Measurements from ENCODE around the gene SLC1A3.

SLC1A3 gene

DNA sequence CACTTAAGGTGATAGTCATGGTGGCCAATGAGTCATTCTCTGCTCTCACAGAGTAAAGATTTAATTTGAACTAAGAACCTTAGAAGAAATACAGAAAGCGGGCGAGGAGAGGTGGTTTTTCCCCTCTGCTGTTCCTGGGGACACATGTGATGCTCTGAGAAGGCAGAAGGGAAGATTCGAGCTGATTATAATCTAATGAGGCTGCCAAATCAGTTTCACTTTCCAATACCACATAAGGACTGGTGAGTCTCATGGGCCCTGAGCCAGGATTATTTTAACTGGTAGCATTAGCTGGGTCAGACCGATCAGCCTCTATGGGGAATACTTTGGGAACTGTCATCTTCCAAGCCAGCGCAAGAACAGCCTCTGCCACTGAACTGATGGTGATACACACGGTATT is 116.5 kb downstream of the SLC1A3 start:
- peak; percentile 12 for DNase-seq

DNA sequence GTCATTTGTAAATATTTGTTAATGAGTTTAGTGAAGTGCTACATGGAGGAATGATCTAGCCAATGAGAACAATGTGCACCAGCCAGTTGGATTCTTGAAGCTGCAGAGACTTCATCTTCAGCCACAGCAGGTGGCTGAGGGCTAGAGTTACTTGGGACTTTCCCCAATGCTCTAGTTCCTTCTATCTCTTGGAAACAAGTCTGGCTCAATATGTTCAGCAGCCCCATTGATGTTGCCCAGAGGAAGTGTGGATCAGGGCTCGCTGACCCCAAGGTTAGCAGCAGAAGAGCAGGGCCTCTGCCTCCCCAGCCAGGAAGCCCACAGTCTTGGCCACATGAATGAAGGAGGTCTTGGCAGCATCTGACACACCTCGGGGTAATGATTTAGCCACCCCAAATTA is 117.5 kb downstream of the SLC1A3 start:
- no peak for DNase-seq

DNA sequence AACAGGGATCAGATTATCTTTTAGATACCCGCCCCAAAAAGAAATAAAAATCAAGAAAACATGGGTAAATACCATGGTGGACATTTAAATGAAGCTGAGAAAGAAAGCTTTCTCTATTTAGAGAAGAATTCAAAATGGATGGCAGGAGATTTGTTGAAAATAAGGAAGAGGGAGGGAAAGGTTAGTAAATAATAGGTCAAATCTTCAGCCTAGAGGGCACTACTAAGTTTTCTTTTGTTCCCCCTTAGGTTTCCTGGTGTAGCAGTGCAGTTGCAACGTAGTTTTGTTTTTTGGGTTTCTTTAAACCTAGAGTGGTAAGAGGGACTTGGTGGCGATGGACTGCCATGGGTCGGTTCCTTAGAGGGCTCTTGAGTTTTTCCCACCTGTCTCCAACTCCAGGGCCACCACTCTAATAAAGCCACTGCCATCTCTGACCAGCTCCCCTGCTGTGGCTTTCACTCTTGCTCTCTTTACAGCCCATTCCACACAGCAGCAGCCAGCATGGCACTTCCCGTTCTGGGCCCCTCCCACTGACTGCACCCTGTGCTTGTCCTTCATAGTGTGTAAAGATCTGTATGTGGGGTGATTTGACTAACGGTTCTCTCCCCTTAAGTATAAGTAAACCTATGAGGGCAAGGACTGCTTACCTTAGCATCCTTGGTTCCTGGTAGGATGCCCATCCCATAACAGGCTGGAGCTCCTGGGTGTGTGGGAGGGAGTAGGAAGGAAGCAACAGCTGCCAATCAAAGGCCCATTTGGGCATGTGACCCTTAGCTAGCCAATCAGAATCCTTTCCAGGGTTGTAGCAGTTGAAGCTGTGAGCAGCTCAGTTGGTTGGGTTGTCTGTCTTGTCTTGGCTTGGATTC is 118.3 kb downstream of the SLC1A3 start:
- DNase-seq: peak; percentile 48

DNA sequence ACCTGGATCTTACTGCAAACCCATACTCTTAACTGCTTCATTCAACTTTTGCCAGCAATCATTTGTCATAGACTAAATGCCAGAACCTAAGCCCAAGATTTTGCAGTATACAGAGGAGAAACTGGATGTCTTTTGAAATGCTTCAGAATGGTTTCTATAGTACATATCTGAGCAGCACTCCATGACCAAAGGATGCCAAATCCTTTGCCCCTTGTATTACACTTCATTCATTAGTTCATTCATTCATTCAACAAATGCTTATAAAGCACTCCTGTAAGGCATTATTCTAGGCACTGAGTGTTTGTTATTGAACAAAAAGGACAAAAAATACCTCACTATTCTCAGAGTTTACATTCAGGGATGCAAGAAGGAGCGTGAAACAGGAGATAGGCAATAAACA is 119.9 kb downstream of the SLC1A3 start:
- no peak for DNase-seq

DNA sequence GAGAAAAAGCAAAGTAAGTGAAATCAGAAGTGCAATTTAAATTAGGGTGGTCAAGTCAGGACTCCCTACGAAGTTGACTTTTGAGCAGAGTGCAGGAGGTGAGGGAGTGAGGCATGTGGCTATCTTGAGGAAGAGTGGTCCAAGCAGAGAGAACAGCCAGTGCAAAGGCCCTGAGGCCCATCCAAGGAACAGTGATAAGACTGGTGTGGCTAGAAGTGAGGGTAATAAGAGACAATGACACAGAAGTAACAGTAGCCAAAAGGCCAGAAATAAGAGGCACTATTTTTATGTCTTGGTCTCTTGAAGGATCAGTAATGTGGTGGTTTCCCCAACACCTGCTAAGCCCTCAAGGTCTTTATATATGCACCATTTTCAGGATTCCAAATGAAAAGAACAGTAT is 120.4 kb downstream of the SLC1A3 start:
- no peak for DNase-seq

DNA sequence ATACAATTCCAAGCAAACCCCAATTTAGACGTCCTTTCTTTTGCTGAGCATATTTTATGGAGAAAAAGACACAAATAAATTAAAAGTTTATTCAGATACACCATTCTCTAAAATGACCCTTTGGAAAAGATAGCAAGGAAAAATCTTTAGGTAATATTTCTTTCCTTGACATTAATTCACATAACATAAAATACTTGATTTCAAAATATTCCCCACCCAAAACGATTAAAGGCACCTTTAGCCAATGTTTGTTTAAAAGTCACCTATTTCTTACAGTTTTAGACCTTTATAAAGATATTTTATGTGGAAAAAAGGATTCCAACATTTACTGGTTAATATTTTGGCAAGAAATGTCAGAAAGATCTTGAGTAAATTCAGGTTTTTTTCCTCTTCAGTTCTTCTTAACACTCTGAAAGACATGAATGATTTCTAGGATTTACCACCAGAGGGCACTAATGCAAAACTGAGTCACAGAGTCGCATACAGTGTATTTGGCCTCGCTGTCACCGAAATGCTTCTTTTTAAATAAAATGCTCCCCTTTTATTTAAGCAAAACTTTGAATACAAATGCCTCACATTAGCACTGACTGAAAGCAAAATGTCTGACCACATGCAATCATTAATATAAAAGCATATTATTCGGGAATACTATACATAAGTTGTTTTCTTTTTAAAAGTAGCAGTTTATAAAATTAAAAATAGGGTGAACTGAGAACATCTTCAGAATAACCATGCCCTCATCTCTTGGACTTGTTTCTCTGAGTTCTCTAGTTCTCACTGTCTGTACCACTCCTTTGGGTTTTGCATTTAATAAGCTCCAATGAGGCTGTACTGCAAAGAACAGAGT is 122.5 kb downstream of the SLC1A3 start:
- DNase-seq: no peak

DNA sequence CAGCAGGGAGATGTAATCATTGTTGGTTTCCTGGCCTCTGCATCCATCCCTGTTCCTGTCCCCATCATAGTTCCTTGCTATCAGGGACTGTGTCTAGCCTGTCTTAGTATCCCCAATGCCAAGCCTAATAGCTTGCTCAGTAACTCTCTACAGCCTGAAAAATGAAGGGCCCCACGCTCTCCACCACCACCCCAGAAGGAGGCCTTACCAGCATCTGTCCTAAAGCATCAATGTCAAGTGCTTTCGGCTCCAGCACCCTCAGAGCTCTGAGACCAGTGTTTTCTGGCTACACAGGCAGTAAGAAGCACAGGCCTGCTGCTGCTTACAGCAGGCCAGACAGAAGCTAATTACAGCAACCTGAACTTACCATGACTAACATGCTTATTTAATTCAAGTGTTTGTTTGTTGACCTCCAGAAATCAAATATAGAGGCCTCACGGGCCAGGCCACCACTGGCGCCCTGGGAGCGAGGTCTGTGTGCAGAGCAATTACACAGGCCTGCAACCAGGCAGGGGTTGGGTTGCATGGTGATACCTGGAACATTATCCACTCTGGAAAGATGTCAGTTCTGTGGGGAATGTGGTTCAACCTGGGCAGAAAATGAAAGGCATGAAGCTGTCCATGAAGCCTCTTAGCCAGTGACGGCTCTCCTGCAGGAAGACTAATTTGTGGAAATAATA is 124.3 kb downstream of the SLC1A3 start:
- DNase-seq: no peak

DNA sequence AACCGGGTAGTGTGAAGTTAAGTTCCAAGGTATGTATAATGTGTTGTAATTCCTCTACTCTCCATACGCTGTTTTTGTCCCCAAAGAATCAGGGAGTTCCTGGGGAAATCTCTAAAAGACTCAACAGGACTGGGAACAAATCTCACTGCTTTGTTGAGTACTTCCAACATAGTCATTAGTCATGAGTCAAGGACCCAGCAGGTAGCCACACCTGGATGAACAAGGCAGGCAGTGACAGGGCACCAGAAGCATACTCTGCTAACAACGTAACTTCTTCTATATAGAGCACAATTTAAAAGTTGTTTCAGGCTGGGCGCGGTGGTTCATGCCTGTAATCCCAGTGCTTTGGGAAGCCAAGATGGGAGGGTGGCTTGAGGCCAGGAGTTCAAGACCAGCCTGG is 126.8 kb downstream of the SLC1A3 start:
- DNase-seq: no peak

DNA sequence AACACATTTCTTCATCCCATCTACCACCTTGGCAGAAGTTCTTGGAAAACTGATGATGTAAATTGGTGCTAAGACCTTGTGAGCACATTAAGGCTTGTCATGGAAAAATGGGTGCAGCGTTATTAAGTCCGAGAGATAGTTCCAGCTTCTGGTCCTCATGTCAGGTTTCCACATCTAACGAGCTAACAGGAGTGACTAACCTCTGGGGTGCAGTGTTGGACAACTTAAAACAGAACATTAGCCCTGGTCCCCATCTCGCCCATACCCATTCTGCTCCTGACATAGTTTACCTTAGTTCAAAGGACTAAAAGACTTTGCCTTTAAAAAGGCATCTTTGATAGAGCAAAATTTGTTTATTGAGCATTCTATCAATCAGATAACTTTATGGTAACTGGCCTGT is 128.0 kb downstream of the SLC1A3 start:
- DNase-seq: no peak

DNA sequence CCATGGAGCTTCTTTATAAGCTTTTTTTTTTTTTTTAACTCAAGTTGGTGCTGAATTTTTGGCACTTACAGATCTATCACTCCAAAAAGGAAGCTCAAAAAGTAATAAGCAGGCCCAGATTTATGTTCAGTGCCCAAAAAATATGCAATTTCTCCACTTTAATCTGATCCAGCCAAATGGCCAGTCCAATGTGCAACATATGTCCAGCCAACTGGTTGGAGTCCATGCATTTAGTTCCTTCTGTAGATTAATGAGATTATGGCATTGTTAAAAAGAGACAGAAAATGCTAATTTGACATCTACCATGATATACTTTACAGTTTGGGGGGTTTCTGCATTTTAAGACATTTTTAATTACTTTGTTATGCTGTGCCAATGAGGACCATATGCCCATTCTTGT is 129.5 kb downstream of the SLC1A3 start:
- DNase-seq: no peak

Measured in activated CD4-positive, alpha-beta T cell treated with anti-CD3 and anti-CD28 coated beads for 48 hours (primary cell).